HG02610 (cell line): Measurements from ENCODE around the gene TOPAZ1.

Experiments used
- ATAC-seq: cut with Tn5 transposase; IDR thresholded peaks from one replicate; pipeline ENCODE4 v1.9.1; 2021; ENCODE audit warnings: mild to moderate bottlenecking, moderate library complexity; ENCODE audit not compliant: unreplicated experiment

The TOPAZ1 gene

DNA sequence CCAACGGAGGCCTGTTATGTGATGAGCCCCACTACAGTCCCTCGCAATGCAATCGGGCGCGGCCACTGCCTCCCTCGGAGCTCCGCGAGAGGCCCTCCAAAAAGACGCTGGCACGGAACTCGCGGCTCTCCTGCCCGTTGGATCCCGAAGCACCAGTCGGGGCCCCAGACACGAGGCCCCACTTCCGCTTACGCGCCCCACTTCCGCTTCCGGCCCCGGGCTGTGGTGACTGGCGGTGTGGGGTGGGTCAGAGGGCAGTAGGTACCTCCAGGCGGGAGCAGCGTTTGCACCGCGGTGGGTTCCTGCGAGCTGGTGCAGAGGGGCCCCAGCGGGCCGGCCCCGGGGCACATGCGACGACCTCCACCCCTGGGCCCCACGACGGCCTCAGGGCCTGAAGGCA lies at the start of gene TOPAZ1:
TOPAZ1 (plus strand) TSS at position 181 of the 400 bp plus-strand sequence; CDS start at position 349, 168 bp downstream.
- ATAC-seq: no peak

DNA sequence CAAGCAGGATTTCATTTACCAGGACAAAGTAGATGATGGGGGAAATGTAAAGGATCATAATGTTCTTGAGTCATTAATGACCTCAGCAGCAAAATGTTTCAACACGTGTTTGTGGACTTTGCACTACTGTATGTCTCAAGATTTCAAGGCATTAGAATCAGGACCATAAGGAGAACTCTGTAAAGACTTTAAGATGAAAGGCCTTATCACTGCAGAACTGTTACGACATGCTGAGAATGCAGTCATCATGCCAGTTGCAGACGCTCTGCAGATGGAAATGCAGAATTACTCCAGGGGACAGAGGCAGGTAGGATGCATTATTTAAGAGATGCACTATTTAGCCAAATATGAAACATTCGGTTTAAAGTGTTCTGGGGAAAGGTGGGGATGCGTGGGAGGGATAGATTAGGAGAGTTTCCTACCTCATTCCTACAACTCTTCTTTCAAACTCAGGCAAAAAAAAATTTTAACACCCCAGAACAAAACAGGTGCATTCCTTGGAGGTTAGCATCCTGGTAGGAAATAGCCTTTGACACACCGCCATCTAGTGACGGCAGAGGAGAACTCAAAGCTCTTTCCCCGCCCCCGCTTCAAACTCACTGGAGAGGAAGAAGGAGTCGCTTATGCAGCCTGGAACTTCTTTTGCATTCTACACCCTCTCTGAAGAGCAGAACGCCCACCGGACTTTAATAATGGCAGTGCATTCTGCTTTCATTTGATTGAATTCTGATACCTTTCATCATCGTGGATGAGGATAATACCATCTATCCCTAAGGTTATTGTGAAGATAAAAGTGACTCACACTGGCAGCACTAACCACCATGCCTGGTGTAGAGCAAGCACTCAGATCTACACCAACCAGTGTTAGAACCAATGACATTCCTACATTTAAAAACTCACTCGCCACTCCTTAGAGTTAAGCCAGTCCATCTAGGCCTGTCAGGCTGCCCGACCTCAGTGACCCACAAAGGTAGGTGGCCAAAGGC lies 43.1 kb upstream of the TOPAZ1 start:
- ATAC-seq: peak; percentile 62

DNA sequence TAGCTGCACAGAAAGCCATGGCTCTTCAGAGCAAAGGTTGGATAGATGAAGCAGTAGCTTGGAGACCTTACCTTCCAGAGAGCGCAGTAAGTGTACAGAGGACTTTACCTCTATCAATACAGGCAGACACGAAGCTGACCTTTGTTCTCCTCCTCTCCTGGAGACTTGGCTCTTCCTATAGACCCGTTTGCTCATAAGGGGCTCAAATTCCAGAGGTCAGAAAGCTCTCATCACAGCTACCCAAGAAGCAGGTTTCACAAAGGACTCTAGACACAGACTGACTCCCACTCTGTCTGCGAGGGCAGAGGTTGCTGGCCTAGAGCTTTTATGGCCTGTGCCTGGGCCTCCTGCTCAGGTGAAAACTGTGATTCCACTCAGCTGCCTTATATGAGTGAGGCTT lies 35.4 kb upstream of the TOPAZ1 start:
- no peak for ATAC-seq

DNA sequence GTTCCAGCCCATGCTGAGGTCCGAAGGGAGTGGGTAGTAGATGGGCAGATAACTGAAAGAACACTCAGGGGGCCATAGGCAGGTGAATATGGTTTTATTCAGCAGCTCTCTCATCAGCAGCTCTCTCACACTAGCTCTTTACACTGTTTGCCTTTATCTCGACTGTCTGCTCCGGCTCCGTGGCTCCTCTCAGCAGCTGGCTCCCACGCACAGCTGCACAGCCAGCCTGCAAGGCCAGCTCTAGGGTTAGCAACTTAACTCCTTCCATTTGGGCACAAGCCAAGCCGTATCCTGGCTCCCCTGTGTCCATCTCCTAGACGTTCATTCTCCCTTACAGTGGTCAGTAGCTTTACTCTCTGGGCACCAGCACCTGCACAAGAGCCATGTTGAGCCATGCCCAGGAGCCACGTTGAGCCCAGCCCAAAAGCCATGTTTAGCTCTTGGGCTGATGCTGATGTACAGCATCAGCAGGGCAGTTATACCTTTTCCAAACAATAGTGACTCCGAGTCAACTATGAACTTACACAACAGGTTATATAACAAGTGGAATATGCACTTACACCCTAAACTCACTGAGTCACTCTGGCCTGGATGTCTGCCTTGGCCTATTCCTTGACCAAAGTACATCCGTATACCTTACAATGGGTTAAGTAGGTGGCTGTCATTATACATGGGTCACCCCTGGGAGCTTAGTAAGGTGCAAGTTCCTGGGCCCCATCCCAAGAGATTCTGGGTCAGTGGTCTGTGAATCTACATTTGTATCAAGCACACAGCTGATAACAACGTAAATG lies 34.6 kb upstream of the TOPAZ1 start:
- ATAC-seq: no peak

DNA sequence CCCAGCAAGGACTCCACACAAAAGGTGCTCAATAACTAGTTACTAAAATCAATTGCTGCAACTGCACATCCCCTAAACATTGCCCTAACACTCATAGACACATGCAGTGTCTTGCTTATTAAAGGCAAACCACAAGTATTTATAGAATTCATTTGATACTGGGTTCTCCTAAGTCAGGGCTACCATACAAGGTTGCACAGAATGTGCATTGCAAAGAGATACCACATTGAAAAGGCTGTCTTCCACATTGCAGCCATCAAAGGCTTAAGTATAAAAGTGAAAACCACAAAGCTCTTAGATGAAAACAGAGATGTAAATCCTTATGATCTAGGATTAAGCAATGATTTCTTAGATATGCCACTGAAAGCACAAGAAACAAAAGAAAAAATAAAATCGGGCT lies 33.6 kb upstream of the TOPAZ1 start:
- no peak for ATAC-seq

DNA sequence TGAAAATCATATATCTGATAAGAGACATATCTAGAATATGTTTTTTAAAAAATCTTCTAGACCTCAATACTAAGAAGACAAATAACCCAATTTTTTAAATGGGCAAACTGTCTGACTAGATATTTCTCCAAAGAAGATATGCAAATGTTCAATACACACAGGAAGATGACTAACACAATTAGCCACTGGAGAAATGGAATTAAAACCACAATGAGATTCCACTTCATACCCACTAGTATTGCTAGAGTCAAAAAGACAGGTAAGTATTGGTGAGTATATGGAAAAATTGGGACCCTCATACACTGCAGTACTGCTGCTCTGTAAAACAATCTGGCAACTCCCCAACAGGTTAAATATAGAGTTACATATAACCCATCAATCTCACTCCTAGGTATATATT lies 33.1 kb upstream of the TOPAZ1 start:
- no peak for ATAC-seq

DNA sequence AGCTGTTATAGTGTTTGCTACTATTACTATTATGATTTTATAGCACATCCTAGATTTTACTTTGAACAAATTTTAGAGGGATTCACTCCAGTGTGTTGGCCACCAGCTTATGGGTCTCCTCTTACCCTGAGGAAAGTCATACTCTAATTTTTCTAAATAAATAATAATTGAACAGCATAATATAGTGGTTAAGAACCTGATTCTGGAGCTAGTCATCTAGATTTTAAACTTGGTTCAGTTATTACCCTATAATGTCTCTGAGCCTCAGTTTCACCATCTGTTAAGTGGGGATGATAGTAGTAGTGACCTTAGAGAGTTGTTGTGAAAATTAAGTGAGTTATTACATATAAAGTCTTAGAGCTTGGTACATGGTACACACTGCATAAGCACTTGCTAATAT lies 30.7 kb upstream of the TOPAZ1 start:
- ATAC-seq: no peak

DNA sequence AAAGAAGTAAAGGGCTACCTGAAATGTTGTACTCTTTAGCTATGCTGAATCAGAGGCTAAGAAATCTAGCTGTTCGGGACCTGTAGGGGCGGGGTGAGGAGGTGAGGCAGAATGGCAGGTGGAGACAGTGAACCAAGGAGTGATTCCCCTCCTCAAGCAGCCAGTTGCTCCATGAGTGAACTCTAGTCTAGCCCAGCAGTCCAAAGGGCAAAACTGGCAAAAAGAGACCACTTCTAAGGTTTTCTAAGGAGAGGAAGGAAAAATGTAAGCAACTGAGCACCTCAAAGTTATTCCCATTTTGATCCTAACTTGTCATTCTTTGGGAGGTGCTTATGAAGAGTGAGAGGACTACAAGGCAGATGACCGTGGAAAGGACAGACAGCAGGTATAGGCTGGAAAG lies 19.3 kb upstream of the TOPAZ1 start:
- no peak for ATAC-seq

DNA sequence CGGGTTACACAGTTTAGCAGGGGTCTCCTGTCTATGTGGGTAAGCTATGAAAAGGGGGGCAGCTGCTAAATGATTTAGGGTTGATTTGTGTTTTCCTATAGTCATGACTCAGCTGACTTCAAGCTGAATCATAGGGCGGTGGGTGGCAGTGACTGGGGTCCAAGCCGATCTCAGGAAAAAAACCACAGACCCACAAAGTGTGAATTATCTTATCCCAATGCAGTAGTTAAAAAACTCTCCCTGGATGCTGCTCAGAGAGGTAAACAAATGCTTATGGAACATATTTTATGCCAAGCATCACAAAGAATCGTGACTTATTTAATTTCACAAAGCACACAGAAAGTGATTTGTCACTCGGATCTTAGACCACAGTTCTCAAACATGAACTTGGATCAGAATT lies 18.4 kb upstream of the TOPAZ1 start:
- ATAC-seq: no peak

DNA sequence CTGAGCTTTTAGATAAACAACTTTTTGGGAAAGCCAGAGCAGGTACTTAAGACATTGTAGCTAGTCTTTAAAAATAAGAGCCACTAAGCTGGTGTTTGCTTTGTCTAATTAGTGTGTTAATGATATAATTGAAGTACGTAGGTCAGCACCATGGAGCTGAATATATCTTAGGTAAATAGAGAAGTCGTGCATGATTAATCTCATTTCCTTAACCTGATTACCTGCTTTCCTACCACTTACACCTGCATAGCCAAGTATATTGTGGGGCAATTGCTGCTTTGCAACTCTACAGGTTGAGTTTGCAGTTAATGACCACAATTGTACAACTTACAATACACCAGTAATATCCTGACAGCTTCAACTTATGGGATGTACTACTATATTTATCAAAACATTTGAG lies 17.6 kb upstream of the TOPAZ1 start:
- ATAC-seq: no peak

DNA sequence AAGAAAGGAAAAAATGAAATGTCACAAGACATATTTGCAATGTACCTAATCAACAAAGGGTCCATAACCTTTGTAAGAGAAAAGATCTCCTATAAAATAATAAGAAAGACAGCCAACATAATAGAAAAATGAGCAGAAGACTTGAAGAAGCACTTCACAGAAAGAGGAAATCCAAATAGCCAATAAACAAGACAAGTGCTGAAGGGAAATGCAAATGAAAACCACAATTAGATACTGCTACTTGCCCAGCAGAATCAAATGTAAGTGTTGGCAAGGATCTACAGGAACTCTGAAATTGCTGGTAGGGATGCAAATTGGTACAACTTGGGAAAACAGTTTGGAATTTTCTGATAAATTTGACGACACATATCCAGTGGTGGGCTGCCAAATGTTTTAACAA lies 15.1 kb upstream of the TOPAZ1 start:
- no peak for ATAC-seq

DNA sequence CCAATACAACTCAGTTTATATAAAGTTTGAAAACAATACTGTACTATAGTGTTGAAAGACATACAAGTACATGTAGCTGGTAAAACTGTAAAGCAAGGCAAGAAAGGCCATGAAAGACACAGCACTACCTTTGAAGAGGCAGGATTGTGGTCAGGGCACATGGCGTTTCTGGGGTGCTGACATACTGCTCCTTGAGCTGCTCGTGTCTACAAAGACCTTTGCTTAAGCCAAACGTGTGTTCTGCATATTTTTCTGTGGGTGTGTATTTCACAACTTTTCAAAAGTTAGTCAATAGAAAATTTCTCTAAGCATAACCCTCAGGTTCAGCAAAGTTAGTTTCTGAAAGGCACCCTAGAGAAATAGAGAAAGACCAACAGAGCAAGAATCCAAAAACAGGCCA lies 14.1 kb upstream of the TOPAZ1 start:
- ATAC-seq: no peak

DNA sequence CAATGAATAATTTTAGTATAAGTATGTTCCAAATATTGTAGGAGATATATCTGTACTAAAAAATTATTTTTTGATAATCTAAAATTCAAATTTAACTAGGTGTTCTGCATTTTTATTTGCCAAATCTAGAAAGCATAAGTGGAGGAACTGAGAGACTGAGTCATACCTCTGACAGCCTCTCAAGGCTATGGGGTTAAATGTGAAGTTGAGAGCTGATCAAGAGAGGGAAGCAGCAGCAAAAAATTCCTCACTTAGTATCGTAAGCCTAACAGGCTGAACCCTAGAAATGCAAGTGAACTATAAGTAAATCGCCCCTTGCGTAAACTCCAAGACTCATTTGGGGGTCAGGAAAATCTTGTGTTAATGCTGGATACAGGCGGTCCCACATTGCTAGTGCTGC lies 12.8 kb upstream of the TOPAZ1 start:
- no peak for ATAC-seq

DNA sequence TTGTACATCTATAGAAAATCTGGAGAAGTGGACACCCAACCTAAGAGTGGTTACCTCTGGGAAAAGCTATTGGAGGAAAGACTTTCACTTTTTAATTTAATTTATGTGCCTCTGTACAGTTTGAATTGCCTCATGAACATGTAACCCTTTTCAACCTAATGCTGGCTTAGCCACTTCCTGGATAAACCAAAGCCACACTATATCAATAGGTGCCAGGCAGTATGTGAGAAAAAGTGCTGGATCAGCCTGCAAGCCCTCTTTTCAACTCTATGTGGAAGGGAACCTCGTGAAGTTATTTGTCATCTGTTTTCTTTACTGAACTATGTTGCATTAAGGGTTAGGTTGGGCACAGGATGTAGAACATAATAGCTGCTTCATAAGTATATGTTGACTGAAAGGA lies 9.3 kb upstream of the TOPAZ1 start:
- no peak for ATAC-seq

DNA sequence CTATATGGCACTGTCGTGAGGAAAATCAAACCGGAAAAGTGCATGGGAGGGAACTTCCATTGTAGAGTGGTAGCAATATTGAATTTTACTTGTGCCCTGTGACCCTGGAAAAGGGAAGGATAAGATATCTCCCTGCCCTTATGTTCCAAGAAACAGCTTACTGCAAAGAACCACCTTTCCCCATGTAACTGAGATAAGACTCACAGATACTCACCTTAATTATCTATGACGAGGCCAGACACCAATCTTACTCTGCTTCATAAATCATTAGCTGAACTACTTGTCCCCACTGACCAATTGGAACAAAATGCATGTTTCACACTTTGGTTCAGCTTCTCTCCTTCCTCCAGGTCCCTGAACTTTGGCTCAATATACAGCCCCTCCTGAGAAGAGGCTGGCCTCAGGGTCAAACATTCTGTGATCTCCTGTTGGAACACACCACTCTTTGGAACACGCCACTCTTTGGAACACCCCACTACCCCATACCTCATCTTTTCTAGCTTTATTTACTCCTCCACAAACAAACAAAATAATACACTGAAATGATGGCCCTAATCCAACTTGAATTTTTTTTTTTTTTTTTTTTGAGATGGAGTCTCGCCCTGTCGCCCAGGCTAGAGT lies 6.9 kb upstream of the TOPAZ1 start:
- no peak for ATAC-seq

DNA sequence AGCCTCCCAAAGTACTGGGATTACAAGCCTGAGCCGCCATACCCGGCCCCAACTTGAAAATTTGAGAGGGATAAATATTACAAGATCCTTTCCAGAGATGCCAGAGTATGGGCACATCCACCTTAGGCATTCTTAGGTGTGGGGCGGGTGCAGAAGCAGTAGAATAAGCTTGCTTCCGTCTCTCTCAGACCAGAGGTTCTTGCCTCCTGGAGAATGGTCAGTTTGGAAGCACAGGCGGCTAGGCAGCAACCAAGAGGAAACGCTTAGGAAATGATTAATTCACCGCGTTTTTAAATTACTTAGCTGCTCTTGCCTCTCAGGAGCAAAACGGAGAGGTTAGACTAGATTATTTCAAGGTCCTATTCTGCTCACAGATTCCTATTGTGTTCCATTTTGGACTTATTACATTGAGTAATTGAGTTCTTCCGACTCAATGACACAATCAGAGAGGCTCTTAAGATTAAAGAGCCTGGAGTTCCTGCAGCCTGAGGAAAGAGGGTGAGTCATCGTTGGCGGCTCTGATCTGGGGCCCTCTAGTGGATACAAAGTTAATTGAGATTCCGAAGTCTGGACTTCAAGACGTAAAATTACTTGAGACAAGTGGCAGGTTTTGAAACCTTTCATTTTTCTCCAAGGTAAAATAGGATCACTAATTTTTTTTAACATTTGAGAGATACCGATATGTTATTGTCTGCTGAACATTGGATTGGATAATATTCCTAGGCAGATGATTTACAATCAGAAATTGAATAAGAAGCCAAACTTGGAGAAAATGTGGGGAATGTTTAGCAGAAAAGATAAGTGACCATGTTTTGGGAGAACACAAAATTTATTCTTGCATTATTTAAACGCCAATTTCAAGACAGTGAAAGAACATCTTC lies 5.8 kb upstream of the TOPAZ1 start:
- peak; percentile 66 for ATAC-seq

DNA sequence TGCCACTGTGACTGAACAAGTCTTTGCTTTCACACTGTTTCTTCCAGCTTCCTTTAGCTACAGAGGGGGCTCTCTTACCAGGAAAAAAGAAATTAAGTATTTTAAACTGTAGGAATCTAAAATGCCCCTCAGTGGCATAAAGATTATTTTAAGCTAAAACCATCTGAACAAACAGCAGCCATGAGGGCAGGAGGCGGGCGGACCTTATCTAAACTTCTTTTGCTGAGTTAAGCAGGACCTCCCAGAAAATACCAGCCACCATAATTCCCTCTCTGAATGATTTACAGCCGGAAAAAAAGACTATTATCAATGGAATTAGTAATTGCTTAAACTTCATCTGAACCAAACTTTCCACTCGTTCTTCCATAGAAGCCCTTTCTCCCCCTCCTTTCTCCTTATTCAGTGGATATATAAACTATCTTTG lies 5.2 kb upstream of the TOPAZ1 start:
- ATAC-seq: no peak

DNA sequence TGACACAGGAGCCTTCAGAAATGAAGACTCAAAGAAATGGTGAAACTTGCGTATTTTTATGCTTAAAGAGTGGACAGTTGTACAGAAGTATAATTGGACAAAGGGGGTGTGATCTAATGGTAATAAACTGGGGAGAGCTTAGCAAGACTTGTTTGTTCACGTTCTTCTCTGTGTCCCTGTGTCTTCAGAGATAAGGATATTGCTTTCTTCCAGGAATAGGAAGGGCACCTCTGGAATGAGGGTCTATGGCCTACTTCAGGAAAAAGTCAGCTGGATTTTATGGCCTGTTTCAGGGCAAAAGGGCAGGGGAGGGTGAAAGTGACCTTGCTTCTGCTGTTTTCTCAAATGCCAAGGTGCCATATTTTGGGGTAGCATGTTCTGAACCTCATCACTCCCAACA lies 4.5 kb upstream of the TOPAZ1 start:
- ATAC-seq: no peak

DNA sequence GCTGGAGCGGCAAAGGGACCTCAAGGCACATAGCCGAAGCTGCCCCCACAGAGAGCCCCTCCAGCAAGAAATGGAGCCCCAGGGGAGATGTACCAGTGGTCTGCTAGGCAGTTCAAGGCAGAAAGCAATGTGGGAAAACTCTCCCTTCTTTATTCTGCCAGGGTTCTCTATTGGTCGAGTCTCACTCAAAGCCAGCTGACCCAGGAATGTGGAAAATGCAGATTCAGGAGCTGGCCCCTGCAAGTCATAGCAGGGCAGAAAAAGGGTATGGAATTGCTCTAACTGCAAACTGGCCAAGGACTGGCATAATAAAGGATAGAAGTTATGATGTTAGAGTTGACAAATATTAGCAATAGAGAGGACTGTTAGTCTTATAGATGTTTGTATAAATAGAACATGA lies 4.0 kb upstream of the TOPAZ1 start:
- no peak for ATAC-seq

DNA sequence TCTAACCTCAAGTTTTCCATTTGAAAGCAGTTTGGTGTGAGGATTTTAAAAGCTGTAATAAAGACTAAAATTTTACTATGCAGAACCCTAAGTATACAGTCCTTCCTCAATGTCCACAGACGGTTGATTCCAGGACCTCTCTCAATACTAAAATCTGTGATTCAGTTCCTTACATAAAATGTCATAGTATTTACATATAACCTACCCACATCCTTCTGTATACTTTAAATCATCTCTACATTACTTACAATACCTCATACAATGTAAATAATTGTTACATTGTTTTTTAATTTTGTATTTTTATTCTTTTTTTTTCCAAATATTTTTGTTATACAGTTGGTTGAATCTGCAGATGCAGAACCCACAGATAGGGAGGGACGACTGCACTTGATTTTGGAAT lies 2.8 kb upstream of the TOPAZ1 start:
- ATAC-seq: no peak

DNA sequence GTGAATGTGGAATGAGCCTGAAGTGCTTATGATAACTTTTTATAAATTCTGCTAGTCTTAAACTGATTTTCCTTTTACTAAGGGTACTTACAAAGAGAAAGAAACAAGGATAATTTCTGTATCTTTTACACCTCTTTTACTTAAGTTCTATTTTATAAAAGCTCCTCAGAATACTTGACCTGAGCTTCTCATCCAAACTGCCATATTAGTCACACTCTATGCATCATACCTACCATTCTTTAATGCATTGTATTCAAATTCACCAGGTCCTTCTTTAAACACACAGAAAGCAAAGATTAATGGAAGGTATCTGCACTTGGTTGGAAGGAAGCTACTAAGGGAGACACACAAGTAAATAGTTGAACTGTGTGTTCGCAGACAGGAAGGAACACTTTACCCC lies 1.6 kb upstream of the TOPAZ1 start:
- ATAC-seq: no peak
